ENCODE results near the gene CDK3. TPM values are rescaled to one million over a fixed set of nuclear protein-coding genes. Genes with fewer than 3 reads are reported as not detected.

Gene CDK3
- total and polyA plus RNA-seq, 9 of the 15 experiments (the other 6 are each of a cell fraction or from before 2014, with no cell fraction given) = 0.55 to 8.2 (median 4.7) TPM

GRCh38 chr17:75976175-75976848 is 24.3 kb upstream of the CDK3 start (continued):
- TF ChIP-seq, protein P1, sequence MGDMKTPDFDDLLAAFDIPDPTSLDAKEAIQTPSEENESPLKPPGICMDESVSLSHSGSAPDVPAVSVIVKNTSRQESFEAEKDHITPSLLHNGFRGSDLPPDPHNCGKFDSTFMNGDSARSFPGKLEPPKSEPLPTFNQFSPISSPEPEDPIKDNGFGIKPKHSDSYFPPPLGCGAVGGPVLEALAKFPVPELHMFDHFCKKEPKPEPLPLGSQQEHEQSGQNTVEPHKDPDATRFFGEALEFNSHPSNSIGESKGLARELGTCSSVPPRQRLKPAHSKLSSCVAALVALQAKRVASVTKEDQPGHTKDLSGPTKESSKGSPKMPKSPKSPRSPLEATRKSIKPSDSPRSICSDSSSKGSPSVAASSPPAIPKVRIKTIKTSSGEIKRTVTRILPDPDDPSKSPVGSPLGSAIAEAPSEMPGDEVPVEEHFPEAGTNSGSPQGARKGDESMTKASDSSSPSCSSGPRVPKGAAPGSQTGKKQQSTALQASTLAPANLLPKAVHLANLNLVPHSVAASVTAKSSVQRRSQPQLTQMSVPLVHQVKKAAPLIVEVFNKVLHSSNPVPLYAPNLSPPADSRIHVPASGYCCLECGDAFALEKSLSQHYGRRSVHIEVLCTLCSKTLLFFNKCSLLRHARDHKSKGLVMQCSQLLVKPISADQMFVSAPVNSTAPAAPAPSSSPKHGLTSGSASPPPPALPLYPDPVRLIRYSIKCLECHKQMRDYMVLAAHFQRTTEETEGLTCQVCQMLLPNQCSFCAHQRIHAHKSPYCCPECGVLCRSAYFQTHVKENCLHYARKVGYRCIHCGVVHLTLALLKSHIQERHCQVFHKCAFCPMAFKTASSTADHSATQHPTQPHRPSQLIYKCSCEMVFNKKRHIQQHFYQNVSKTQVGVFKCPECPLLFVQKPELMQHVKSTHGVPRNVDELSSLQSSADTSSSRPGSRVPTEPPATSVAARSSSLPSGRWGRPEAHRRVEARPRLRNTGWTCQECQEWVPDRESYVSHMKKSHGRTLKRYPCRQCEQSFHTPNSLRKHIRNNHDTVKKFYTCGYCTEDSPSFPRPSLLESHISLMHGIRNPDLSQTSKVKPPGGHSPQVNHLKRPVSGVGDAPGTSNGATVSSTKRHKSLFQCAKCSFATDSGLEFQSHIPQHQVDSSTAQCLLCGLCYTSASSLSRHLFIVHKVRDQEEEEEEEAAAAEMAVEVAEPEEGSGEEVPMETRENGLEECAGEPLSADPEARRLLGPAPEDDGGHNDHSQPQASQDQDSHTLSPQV (IDR thresholded peaks at IDR 0.05) = 0 out of 2 replicates have a peak, but pooled peaks have one; percentile 23
- TF ChIP-seq JUND (IDR thresholded peaks at IDR 0.05; ENCODE audit: borderline replicate concordance, low read depth, low read length) (peak; percentile 60; the same call in 1 of the 2 replicates), JUND (tag; IDR thresholded peaks at IDR 0.05; ENCODE audit: borderline replicate concordance, low read depth, low read length) (no peak; the same call in 2 of the 3 replicates), ATF7 (IDR thresholded peaks at IDR 0.05) (peak; percentile 59), CBFB (CRISPR knock-in tag; IDR thresholded peaks at IDR 0.05) (no peak), EP400 (IDR thresholded peaks at IDR 0.05) (peak; percentile 51; the same call in 1 of the 2 replicates), ATF3 (IDR thresholded peaks at IDR 0.05) (peak; percentile 60), ATF3 (CRISPR knock-in tag; conservative IDR thresholded peaks at IDR 0.05) (no peak), MAFF (IDR thresholded peaks at IDR 0.05; ENCODE audit: low read length) (no peak), HNRNPLL (IDR thresholded peaks at IDR 0.05; ENCODE audit: low read depth, low read length, poor library complexity, severe bottlenecking) (no peak), HSF4 (CRISPR knock-in tag; IDR thresholded peaks at IDR 0.05; ENCODE audit: borderline replicate concordance) (no peak)
- TF ChIP-seq, protein P2, sequence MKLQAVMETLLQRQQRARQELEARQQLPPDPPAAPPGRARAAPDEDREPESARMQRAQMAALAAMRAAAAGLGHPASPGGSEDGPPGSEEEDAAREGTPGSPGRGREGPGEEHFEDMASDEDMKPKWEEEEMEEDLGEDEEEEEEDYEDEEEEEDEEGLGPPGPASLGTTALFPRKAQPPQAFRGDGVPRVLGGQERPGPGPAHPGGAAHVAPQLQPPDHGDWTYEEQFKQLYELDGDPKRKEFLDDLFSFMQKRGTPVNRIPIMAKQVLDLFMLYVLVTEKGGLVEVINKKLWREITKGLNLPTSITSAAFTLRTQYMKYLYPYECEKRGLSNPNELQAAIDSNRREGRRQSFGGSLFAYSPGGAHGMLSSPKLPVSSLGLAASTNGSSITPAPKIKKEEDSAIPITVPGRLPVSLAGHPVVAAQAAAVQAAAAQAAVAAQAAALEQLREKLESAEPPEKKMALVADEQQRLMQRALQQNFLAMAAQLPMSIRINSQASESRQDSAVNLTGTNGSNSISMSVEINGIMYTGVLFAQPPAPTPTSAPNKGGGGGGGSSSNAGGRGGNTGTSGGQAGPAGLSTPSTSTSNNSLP (IDR thresholded peaks at IDR 0.05; ENCODE audit: borderline replicate concordance, low read depth, low read length) = 0 out of 2 replicates have a peak, but pooled peaks have one; percentile 14

Data from K562 (cell line).